ENCODE data around the gene SMARCAL1. TPM values are rescaled to one million over a fixed set of nuclear protein-coding genes. Genes with fewer than 3 reads are reported as not detected.

SMARCAL1 gene
- total and polyA plus RNA-seq, 2 experiments from 2014 or later, result 18.8 to 19.9 TPM

DNA sequence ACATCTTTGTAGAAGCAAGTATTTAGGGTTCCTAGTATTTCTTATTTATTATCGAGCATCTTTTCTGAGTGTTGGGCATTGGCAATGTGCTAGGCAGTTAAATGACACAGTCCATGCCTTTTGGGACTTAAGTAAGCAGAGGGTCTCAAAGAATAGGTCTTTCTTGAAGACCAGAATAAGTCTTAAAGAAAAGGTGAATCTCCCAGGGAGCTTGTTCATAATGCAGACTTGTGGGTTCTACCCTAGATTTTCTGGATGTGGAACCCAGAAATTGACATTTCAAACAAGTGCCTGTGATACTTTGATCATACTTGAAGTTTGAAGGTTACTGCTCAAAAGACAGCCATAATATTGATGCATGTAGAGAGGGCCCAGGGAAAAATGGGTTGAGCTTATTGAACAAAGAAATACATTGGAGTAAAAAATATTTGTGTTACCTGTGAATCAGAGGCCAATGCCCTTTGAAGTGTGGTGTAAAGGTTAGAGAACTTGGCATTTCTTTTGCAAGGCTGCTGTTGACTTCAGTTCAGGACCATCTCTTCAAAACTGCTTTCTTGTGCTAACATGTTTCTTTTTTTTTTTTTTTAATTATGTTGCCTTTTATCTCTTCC is 110.7 kb downstream of the SMARCAL1 start:
- Histone ChIP-seq H3K4me3 (no peak overlapping the region), H3K4me1 (ENCODE audit: insufficient read depth) (peaks cover 4% of the 10 kb centered on the region), H3K27ac (no peak overlapping the region), H3K9me2 (replicated peaks; ENCODE audit: insufficient read depth) (no peaks in the 10 kb centered on the region), H3K36me3 (replicated peaks; ENCODE audit: insufficient read depth, low read depth) (no peaks in the 10 kb centered on the region), H4K20me1 (ENCODE audit: insufficient read depth, poor library complexity, severe bottlenecking) (no peaks in the 10 kb centered on the region), H3K9me3 (ENCODE audit: low read depth) (no peaks in the 10 kb centered on the region), H3K27me3 (no peaks in the 10 kb centered on the region), H3K4me2 (no peak overlapping the region), H3K79me2 (no peaks in the 10 kb centered on the region), H2AFZ (no peak overlapping the region)
- TF ChIP-seq EZH2phosphoT487 (IDR thresholded peaks at IDR 0.05; ENCODE audit: low read depth, severe bottlenecking, unreplicated experiment), result no peak
- TF ChIP-seq, protein P1, sequence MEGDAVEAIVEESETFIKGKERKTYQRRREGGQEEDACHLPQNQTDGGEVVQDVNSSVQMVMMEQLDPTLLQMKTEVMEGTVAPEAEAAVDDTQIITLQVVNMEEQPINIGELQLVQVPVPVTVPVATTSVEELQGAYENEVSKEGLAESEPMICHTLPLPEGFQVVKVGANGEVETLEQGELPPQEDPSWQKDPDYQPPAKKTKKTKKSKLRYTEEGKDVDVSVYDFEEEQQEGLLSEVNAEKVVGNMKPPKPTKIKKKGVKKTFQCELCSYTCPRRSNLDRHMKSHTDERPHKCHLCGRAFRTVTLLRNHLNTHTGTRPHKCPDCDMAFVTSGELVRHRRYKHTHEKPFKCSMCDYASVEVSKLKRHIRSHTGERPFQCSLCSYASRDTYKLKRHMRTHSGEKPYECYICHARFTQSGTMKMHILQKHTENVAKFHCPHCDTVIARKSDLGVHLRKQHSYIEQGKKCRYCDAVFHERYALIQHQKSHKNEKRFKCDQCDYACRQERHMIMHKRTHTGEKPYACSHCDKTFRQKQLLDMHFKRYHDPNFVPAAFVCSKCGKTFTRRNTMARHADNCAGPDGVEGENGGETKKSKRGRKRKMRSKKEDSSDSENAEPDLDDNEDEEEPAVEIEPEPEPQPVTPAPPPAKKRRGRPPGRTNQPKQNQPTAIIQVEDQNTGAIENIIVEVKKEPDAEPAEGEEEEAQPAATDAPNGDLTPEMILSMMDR (IDR thresholded peaks at IDR 0.05; ENCODE audit: poor library complexity), result no peak
- no peak for TF ChIP-seq EZH2 (IDR thresholded peaks at IDR 0.05; ENCODE audit: borderline replicate concordance)
- 90% methylated on average over 1 of the region's 1 CpG for WGBS (ENCODE audit: low lambda C conversion rate, missing lambda C conversion rate)
- no peak for DNase-seq (ENCODE audit: low spot score)

DNA sequence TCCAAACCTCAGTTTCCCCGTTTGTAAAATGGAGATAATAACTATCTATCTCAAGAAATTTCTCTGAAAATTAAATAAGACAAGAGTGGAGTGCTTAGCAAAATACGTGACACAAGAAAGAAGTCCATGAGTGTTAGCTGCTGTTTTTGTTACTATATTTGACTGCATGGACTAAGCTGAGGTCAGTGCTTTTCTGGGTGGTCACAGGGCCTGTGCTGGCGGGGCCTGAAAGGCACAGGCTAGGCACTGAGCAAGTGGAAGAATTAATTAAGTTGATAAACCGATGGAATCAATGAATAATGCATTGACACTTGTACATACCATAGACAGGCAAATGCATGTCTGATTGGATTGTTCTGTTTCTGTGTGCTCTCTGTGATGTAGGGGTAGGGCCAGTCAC is 113.7 kb downstream of the SMARCAL1 start:
- Histone ChIP-seq H3K9me3 (ENCODE audit: low read depth) (no peaks in the 10 kb centered on the region), H3K4me2 (no peak overlapping the region), H3K4me1 (ENCODE audit: insufficient read depth) (peaks cover 4% of the 10 kb centered on the region), H3K9me2 (replicated peaks; ENCODE audit: insufficient read depth) (no peaks in the 10 kb centered on the region), H3K27me3 (no peaks in the 10 kb centered on the region), H3K36me3 (replicated peaks; ENCODE audit: insufficient read depth, low read depth) (no peaks in the 10 kb centered on the region), H3K27ac (no peak overlapping the region), H3K79me2 (no peaks in the 10 kb centered on the region), H4K20me1 (ENCODE audit: insufficient read depth, poor library complexity, severe bottlenecking) (no peaks in the 10 kb centered on the region), H3K4me3 (no peak overlapping the region), H2AFZ (no peak overlapping the region)
- TF ChIP-seq, protein P1 (IDR thresholded peaks at IDR 0.05; ENCODE audit: poor library complexity), result no peak
- TF ChIP-seq EZH2 (IDR thresholded peaks at IDR 0.05; ENCODE audit: borderline replicate concordance) (no peak), EZH2phosphoT487 (IDR thresholded peaks at IDR 0.05; ENCODE audit: low read depth, severe bottlenecking, unreplicated experiment) (no peak)
- DNase-seq (ENCODE audit: low spot score), result no peak
- 94% methylated on average over 4 of the region's 4 CpGs for WGBS (ENCODE audit: low lambda C conversion rate, missing lambda C conversion rate)

DNA sequence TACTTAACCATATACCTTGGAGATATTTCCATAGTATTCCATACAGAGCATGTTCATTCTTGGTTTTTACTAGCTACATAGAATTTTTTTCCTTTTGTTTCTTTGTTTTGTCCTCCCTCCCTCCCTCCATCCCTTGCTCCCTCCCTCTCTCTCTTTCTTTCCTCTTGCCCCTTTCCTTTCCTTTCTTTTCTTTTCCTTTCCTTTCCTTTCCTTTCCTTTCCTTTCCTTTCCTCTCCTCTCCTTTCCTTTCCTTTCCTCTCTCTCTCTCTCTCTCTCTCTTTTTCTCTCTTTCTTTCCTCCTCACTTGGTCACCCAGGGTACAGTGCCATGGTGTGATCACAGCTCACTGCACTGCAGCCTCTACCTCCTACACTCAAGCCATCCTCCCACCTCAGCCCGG is 114.7 kb downstream of the SMARCAL1 start:
- Histone ChIP-seq H4K20me1 (ENCODE audit: insufficient read depth, poor library complexity, severe bottlenecking) (no peaks in the 10 kb centered on the region), H3K4me3 (no peak overlapping the region), H2AFZ (no peak overlapping the region), H3K36me3 (replicated peaks; ENCODE audit: insufficient read depth, low read depth) (no peaks in the 10 kb centered on the region), H3K79me2 (no peaks in the 10 kb centered on the region), H3K27me3 (no peaks in the 10 kb centered on the region), H3K27ac (no peak overlapping the region), H3K9me2 (replicated peaks; ENCODE audit: insufficient read depth) (no peaks in the 10 kb centered on the region), H3K4me1 (ENCODE audit: insufficient read depth) (peaks cover 5% of the 10 kb centered on the region), H3K4me2 (no peak overlapping the region), H3K9me3 (ENCODE audit: low read depth) (no peaks in the 10 kb centered on the region)
- TF ChIP-seq, protein P1 (IDR thresholded peaks at IDR 0.05; ENCODE audit: poor library complexity), result no peak
- TF ChIP-seq EZH2phosphoT487 (IDR thresholded peaks at IDR 0.05; ENCODE audit: low read depth, severe bottlenecking, unreplicated experiment) (no peak), EZH2 (IDR thresholded peaks at IDR 0.05; ENCODE audit: borderline replicate concordance) (no peak)
- WGBS (ENCODE audit: low lambda C conversion rate, missing lambda C conversion rate), result 100% methylated on average over 1 of the region's 1 CpG
- DNase-seq (ENCODE audit: low spot score), result no peak

Measured in hepatocyte (in vitro differentiated cells).